ENCODE results near the gene MAP4.
"Not testable (repeated sequence)": the region's sequence is repeated elsewhere in the genome, so short reads cannot be mapped to it uniquely, and the experiment has no call there.

The MAP4 gene

GRCh38 chr3:47901280-47901833 lies 114.9 kb downstream of the MAP4 start:
- H3K9me3 ChIP-seq (ENCODE audit: control insufficient read depth, low read length): no peaks in the 10 kb centered on the region
- H3K4me3 ChIP-seq (ENCODE audit: low read length): no peak overlapping the region
- no peaks in the 10 kb centered on the region for H3K27me3 ChIP-seq (ENCODE audit: control insufficient read depth, insufficient read depth, low read length)
- H3K36me3 ChIP-seq (ENCODE audit: control insufficient read depth, insufficient read depth, low read length): no peaks in the 10 kb centered on the region
- no peak overlapping the region for H3K9ac ChIP-seq (ENCODE audit: low read length)
- H3K4me1 ChIP-seq (ENCODE audit: control insufficient read depth, insufficient read depth, low read length): peaks cover 11% of the 10 kb centered on the region

- Histone ChIP-seq H3K4me3 (ENCODE audit: low read length) (no peak overlapping the region), H3K9me3 (ENCODE audit: control insufficient read depth, low read length) (no peaks in the 10 kb centered on the region), H3K36me3 (ENCODE audit: control insufficient read depth, insufficient read depth, low read length) (no peaks in the 10 kb centered on the region), H3K9ac (ENCODE audit: low read length) (no peak overlapping the region), H3K27me3 (ENCODE audit: control insufficient read depth, insufficient read depth, low read length) (no peaks in the 10 kb centered on the region), H3K4me1 (ENCODE audit: control insufficient read depth, insufficient read depth, low read length) (peaks cover 7% of the 10 kb centered on the region)
Measured at GRCh38 chr3:47899495-47900108, 116.6 kb downstream of the MAP4 start.

GRCh38 chr3:47897954-47898353 lies 118.3 kb downstream of the MAP4 start:
- no peak overlapping the region for H3K4me3 ChIP-seq (ENCODE audit: low read length)
- no peaks in the 10 kb centered on the region for H3K9me3 ChIP-seq (ENCODE audit: control insufficient read depth, low read length)
- no peaks in the 10 kb centered on the region for H3K27me3 ChIP-seq (ENCODE audit: control insufficient read depth, insufficient read depth, low read length)
- H3K9ac ChIP-seq (ENCODE audit: low read length): no peak overlapping the region
- no peaks in the 10 kb centered on the region for H3K36me3 ChIP-seq (ENCODE audit: control insufficient read depth, insufficient read depth, low read length)
- peaks cover 7% of the 10 kb centered on the region for H3K4me1 ChIP-seq (ENCODE audit: control insufficient read depth, insufficient read depth, low read length)

GRCh38 chr3:47896736-47897135 lies 119.5 kb downstream of the MAP4 start:
- Histone ChIP-seq H3K9ac (ENCODE audit: low read length) (no peak overlapping the region), H3K27me3 (ENCODE audit: control insufficient read depth, insufficient read depth, low read length) (no peaks in the 10 kb centered on the region), H3K4me3 (ENCODE audit: low read length) (no peak overlapping the region), H3K4me1 (ENCODE audit: control insufficient read depth, insufficient read depth, low read length) (peaks cover 7% of the 10 kb centered on the region), H3K9me3 (ENCODE audit: control insufficient read depth, low read length) (no peaks in the 10 kb centered on the region), H3K36me3 (ENCODE audit: control insufficient read depth, insufficient read depth, low read length) (no peaks in the 10 kb centered on the region)

- H3K4me3 ChIP-seq (ENCODE audit: low read length): no peak overlapping the region
- peaks cover 7% of the 10 kb centered on the region for H3K4me1 ChIP-seq (ENCODE audit: control insufficient read depth, insufficient read depth, low read length)
- H3K9ac ChIP-seq (ENCODE audit: low read length): no peak overlapping the region
- H3K9me3 ChIP-seq (ENCODE audit: control insufficient read depth, low read length): no peaks in the 10 kb centered on the region
- no peaks in the 10 kb centered on the region for H3K27me3 ChIP-seq (ENCODE audit: control insufficient read depth, insufficient read depth, low read length)
- H3K36me3 ChIP-seq (ENCODE audit: control insufficient read depth, insufficient read depth, low read length): peaks cover 8% of the 10 kb centered on the region
Measured at GRCh38 chr3:47895241-47895640, 121.0 kb downstream of the MAP4 start.

DNA sequence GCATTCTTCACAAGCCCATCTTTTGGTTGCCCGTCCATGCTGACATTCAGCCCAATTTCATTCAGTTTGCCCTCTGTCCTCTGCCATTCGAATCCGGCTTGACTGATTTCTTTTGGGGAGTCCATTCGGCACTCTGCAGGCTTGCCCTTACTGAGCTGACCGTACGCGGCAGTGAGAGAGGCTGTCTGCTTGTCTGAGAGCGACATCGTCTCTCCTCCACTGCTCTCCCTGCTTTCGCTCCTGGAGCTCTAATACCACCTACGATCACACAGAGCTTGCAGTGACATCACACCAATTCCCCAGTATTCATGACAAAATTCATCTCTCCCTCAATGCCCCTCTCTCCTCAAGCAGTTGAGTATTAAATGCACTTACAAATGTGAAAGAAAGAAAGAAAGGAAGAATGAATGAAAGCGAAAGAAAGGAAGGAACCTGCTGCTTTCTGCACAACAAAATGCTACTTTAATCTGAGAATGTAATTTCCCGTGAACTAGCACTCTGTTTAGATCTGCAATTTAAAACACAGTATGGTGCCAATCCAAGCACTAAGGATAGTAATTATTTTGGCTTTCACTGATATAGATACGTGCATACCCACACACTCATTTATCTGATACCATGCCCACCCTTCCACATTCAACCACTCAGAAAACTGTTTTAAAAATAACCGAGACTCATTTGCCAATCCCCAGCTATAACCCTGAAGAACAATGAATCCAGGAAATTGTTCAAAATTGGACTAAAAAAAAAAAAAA lies 123.8 kb downstream of the MAP4 start:
- no peak overlapping the region for H3K9ac ChIP-seq (ENCODE audit: low read length)
- peaks cover 8% of the 10 kb centered on the region for H3K36me3 ChIP-seq (ENCODE audit: control insufficient read depth, insufficient read depth, low read length)
- no peaks in the 10 kb centered on the region for H3K27me3 ChIP-seq (ENCODE audit: control insufficient read depth, insufficient read depth, low read length)
- H3K9me3 ChIP-seq (ENCODE audit: control insufficient read depth, low read length): no peaks in the 10 kb centered on the region
- no peaks in the 10 kb centered on the region for H3K4me1 ChIP-seq (ENCODE audit: control insufficient read depth, insufficient read depth, low read length)
- no peak overlapping the region for H3K4me3 ChIP-seq (ENCODE audit: low read length)

DNA sequence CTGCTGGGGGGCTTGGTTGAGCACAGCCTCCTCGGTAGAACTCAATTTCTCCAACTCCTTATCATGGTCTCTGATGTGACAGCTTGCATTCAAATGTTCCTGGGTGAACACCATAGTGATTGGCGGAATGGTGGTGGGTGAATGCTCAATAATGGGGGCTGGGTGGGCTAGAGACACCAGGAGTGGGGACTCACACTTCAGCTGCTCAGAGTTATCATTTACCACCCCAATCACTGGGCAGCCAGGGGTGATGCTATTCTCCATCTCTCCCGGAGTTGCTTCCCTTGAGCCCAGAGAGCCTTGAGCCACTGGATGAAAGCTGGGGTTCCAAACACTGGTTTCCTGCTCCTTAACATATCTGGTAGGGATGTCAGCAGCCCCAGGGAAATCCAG lies 124.6 kb downstream of the MAP4 start:
- H3K4me3 ChIP-seq (ENCODE audit: low read length): no peak overlapping the region

GRCh38 chr3:47890828-47891612 lies 125.2 kb downstream of the MAP4 start:
- no peaks in the 10 kb centered on the region for H3K9me3 ChIP-seq (ENCODE audit: control insufficient read depth, low read length)
- H3K4me3 ChIP-seq (ENCODE audit: low read length): no peak overlapping the region
- no peaks in the 10 kb centered on the region for H3K27me3 ChIP-seq (ENCODE audit: control insufficient read depth, insufficient read depth, low read length)
- H3K36me3 ChIP-seq (ENCODE audit: control insufficient read depth, insufficient read depth, low read length): peaks cover 8% of the 10 kb centered on the region
- H3K4me1 ChIP-seq (ENCODE audit: control insufficient read depth, insufficient read depth, low read length): no peaks in the 10 kb centered on the region
- no peak overlapping the region for H3K9ac ChIP-seq (ENCODE audit: low read length)

More for the DNA sequence above, 124.6 kb downstream of the MAP4 start:
- Histone ChIP-seq H3K27me3 (ENCODE audit: control insufficient read depth, insufficient read depth, low read length) (no peaks in the 10 kb centered on the region), H3K36me3 (ENCODE audit: control insufficient read depth, insufficient read depth, low read length) (peaks cover 8% of the 10 kb centered on the region), H3K4me1 (ENCODE audit: control insufficient read depth, insufficient read depth, low read length) (no peaks in the 10 kb centered on the region), H3K9ac (ENCODE audit: low read length) (no peak overlapping the region), H3K9me3 (ENCODE audit: control insufficient read depth, low read length) (no peaks in the 10 kb centered on the region)

- no peaks in the 10 kb centered on the region for H3K4me1 ChIP-seq (ENCODE audit: control insufficient read depth, insufficient read depth, low read length)
- no peak overlapping the region for H3K4me3 ChIP-seq (ENCODE audit: low read length)
- H3K9me3 ChIP-seq (ENCODE audit: control insufficient read depth, low read length): no peaks in the 10 kb centered on the region
- H3K36me3 ChIP-seq (ENCODE audit: control insufficient read depth, insufficient read depth, low read length): peaks cover 8% of the 10 kb centered on the region
- H3K9ac ChIP-seq (ENCODE audit: low read length): no peak overlapping the region
- no peaks in the 10 kb centered on the region for H3K27me3 ChIP-seq (ENCODE audit: control insufficient read depth, insufficient read depth, low read length)
Measured at GRCh38 chr3:47890126-47890827, 125.9 kb downstream of the MAP4 start.

GRCh38 chr3:47888986-47889757 lies 127.0 kb downstream of the MAP4 start:
- Histone ChIP-seq H3K9me3 (ENCODE audit: control insufficient read depth, low read length) (no peaks in the 10 kb centered on the region), H3K27me3 (ENCODE audit: control insufficient read depth, insufficient read depth, low read length) (no peaks in the 10 kb centered on the region), H3K9ac (ENCODE audit: low read length) (no peak overlapping the region), H3K4me3 (ENCODE audit: low read length) (no peak overlapping the region), H3K36me3 (ENCODE audit: control insufficient read depth, insufficient read depth, low read length) (peaks cover 8% of the 10 kb centered on the region), H3K4me1 (ENCODE audit: control insufficient read depth, insufficient read depth, low read length) (no peaks in the 10 kb centered on the region)

DNA sequence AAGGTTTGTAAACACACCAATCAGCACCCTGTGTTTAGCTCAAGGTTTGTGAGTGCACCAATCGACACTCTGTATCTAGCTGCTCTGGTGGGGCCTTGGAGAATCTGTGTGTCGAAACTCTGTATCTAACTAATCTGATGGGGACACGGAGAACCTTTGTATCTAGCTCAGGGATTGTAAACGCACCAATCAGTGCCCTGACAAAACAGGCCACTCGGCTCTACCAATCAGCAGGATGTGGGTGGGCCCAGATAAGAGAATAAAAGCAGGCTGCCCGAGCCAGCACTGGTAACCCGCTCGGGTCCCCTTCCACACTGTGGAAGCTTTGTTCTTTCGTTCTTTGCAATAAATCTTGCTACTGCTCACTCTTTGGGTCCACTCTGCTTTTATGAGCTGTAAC lies 128.2 kb downstream of the MAP4 start:
- not testable (repeated sequence) for H3K27me3 ChIP-seq (ENCODE audit: control insufficient read depth, insufficient read depth, low read length); H3K36me3 ChIP-seq (ENCODE audit: control insufficient read depth, insufficient read depth, low read length); H3K9ac ChIP-seq (ENCODE audit: low read length); H3K4me1 ChIP-seq (ENCODE audit: control insufficient read depth, insufficient read depth, low read length); H3K4me3 ChIP-seq (ENCODE audit: low read length); H3K9me3 ChIP-seq (ENCODE audit: control insufficient read depth, low read length)

All from mucosa of stomach (tissue), 1 donor.